ENCODE measurements around the gene SEMA4B. TPM values are rescaled to one million over a fixed set of nuclear protein-coding genes. Genes with fewer than 3 reads are reported as not detected.
"Not testable (repeated sequence)": the region's sequence is repeated elsewhere in the genome, so short reads cannot be mapped to it uniquely, and the experiment has no call there.

Gene SEMA4B
- total and polyA plus RNA-seq, 7 donors: 1.4 to 10.8 (median 4.4) TPM

- H3K4me1 ChIP-seq: peaks cover 67% of the 10 kb centered on the region
- ATAC-seq: peak; percentile 75 to 84 (median 83)
- peak overlapping the region; percentile 39 for H3K4me3 ChIP-seq
- DNase-seq: no peak
- no peaks in the 10 kb centered on the region for H3K27me3 ChIP-seq (ENCODE audit: insufficient read depth in 3 of 3, low read length in 2 of 3)
- intact Hi-C loops (cut with DNase I): no loop called here
- peaks cover 5 to 71% of the 10 kb centered on the region in 2 donors for H3K36me3 ChIP-seq (ENCODE audit: insufficient read depth in 1 of 2, low read depth in 1 of 2)
- no peaks in the 10 kb centered on the region for H3K9me3 ChIP-seq
- whole genome bisulfite sequencing, 3 donors: 43 to 52% (median 46%) methylated on average over 10 of the region's 10 CpGs
- H3K27ac ChIP-seq: peak overlapping the region; percentile 85
- TF ChIP-seq CTCF (IDR thresholded peaks at IDR 0.05): no peak
These were observed 69.5 kb downstream of the SEMA4B start for GRCh38 chr15:90270502-90271150.

GRCh38 chr15:90271459-90272166 is 70.5 kb downstream of the SEMA4B start:
- ATAC-seq (peak in 3 of 4 donors; percentile 27 to 55 (median 43)), DNase-seq (no peak)
- no peaks in the 10 kb centered on the region for H3K9me3 ChIP-seq
- peak overlapping the region; percentile 39 for H3K4me3 ChIP-seq
- WGBS, 3 donors: 36 to 57% (median 40%) methylated on average over 7 of the region's 7 CpGs
- H3K4me1 ChIP-seq: peaks cover 67% of the 10 kb centered on the region
- no peak for TF ChIP-seq CTCF (IDR thresholded peaks at IDR 0.05)
- intact Hi-C loops (cut with DNase I): no loop called here
- H3K36me3 ChIP-seq (ENCODE audit: insufficient read depth in 1 of 2, low read depth in 1 of 2): peaks cover 5 to 71% of the 10 kb centered on the region in 2 donors
- peak overlapping the region; percentile 85 for H3K27ac ChIP-seq
- no peaks in the 10 kb centered on the region for H3K27me3 ChIP-seq (ENCODE audit: insufficient read depth in 3 of 3, low read length in 2 of 3)

DNA sequence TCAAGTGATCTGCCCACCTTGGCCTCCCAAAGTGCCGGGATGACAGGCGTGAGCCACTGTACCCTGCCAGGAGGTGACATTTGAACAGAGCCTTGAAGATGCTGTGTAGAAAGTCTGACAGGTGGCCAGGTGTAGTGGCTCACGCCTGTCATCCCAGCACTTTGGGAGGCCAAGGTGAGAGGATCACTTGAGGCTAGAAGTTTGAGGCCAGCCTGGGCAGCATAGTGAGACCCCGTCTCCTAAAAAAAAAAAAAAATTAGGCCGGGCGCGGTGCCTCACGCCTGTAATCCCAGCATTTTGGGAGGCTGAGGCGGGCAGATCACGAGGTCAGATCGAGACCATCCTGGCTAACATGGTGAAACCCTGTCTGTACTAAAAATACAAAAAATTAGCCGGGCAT is 77.3 kb downstream of the SEMA4B start:
- H3K4me3 ChIP-seq; H3K27me3 ChIP-seq (ENCODE audit: insufficient read depth in 3 of 3, low read length in 2 of 3); H3K36me3 ChIP-seq (ENCODE audit: insufficient read depth in 1 of 2, low read depth in 1 of 2); H3K4me1 ChIP-seq; H3K27ac ChIP-seq; ATAC-seq; DNase-seq; H3K9me3 ChIP-seq; intact Hi-C loops (cut with DNase I): not testable (repeated sequence)
- WGBS, 3 donors: 97 to 98% (median 98%) methylated on average over 12 of the region's 12 CpGs

Other genes with a start within 250 kb of the SEMA4B start
- 1 to 10 TPM; 3.1 to 8.1 (median 5.6) TPM for gene ZNF710, start 200.0 kb upstream of the SEMA4B start, total RNA-seq
- 1 to 10 TPM; 1.3 to 4.5 (median 1.9) TPM for gene ZNF710, start 200.0 kb upstream of the SEMA4B start, polyA plus RNA-seq
- gene IDH2, start 98.9 kb upstream of the SEMA4B start, total RNA-seq: 100 to 1,000 TPM; 513 to 926 (median 752) TPM
- 100 to 1,000 TPM; 365 to 759 (median 405) TPM for gene IDH2, start 98.9 kb upstream of the SEMA4B start, polyA plus RNA-seq
- gene CIB1, start 32.6 kb downstream of the SEMA4B start, total RNA-seq: 10 to 100 TPM; 45.7 to 58.1 (median 56.6) TPM
- gene CIB1, start 32.6 kb downstream of the SEMA4B start, polyA plus RNA-seq: 100 to 1,000 TPM in 1 of 3 donors, 10 to 100 TPM in 2; 72.0 to 154 (median 96.5) TPM
- gene GDPGP1, start 32.9 kb downstream of the SEMA4B start, total RNA-seq: 1 to 10 TPM; 1.3 to 4.5 (median 2.6) TPM
- gene GDPGP1, start 32.9 kb downstream of the SEMA4B start, polyA plus RNA-seq: 1 to 10 TPM in 2 of 3 donors, under 1 TPM in 1; 0.96 to 5.9 (median 3.1) TPM
- under 1 TPM in 2 of 4 donors, not detected in 2; 0.08 to 0.69 TPM for gene TTLL13, start 48.2 kb downstream of the SEMA4B start, total RNA-seq
- gene TTLL13, start 48.2 kb downstream of the SEMA4B start, polyA plus RNA-seq: under 1 TPM; 0.03 to 0.13 (median 0.05) TPM
- gene NGRN, start 64.3 kb downstream of the SEMA4B start, total RNA-seq: 100 to 1,000 TPM; 188 to 219 (median 200) TPM
- 100 to 1,000 TPM; 212 to 298 (median 221) TPM for gene NGRN, start 64.3 kb downstream of the SEMA4B start, polyA plus RNA-seq
- 10 to 100 TPM in 2 of 4 donors, 1 to 10 TPM in 2; 7.6 to 19.6 (median 11.8) TPM for gene ZNF774, start 151.0 kb downstream of the SEMA4B start, total RNA-seq
- 1 to 10 TPM; 2.8 to 7.9 (median 4.3) TPM for gene ZNF774, start 151.0 kb downstream of the SEMA4B start, polyA plus RNA-seq
- 10 to 100 TPM; 39.7 to 72.2 (median 50.6) TPM for gene IQGAP1, start 186.9 kb downstream of the SEMA4B start, total RNA-seq
- gene IQGAP1, start 186.9 kb downstream of the SEMA4B start, polyA plus RNA-seq: 10 to 100 TPM; 31.1 to 58.7 (median 37.7) TPM